Measurements from ENCODE around the gene ZNF275. TPM values are rescaled to one million over a fixed set of nuclear protein-coding genes. Genes with fewer than 3 reads are reported as not detected.
A peak's percentile ranks its signal among the peaks of the same experiment; 100 is the strongest.
"Not testable (repeated sequence)": the region's sequence is repeated elsewhere in the genome, so short reads cannot be mapped to it uniquely, and the experiment has no call there.

Gene ZNF275
- total and polyA plus RNA-seq, 2 of the 8 experiments (the other 6 are each of a cell fraction or from before 2014, with no cell fraction given) = 8.2 to 9.1 TPM

- H3K23ac ChIP-seq (ENCODE audit: insufficient read length); H2BK5ac ChIP-seq (ENCODE audit: low read depth, low read length); H3K27ac ChIP-seq (ENCODE audit: low read depth, low read length); H4K5ac ChIP-seq (ENCODE audit: insufficient read length, low read depth, low read length); H3K79me1 ChIP-seq (ENCODE audit: low read depth, low read length); H3K4me3 ChIP-seq (ENCODE audit: extremely low read depth in 1 of 4, insufficient read depth in 2 of 4, low read depth in 3 of 4, low read length in 4 of 4); H2BK120ac ChIP-seq (replicated peaks; ENCODE audit: low read depth, low read length); H3K18ac ChIP-seq (ENCODE audit: extremely low read depth, low read length); H3K79me2 ChIP-seq (ENCODE audit: control insufficient read depth in 1 of 2, insufficient read depth in 2 of 2, low read length in 2 of 2); H3K56ac ChIP-seq (replicated peaks; ENCODE audit: insufficient read length, low read depth, low read length); H2BK15ac ChIP-seq (ENCODE audit: low read length); H3K4me2 ChIP-seq (ENCODE audit: insufficient read depth in 1 of 2, low read depth in 2 of 2, low read length in 2 of 2); H2BK12ac ChIP-seq (ENCODE audit: low read depth, low read length); H3K4me1 ChIP-seq (replicated peaks in 1 of 4; ENCODE audit: control insufficient read depth in 3 of 4, insufficient read depth in 4 of 4, low read length in 3 of 4); H3K14ac ChIP-seq (ENCODE audit: insufficient read length); H3K9ac ChIP-seq (replicated peaks in 1 of 4; ENCODE audit: extremely low read depth in 1 of 4, low read depth in 3 of 4, low read length in 3 of 4); H4K8ac ChIP-seq (ENCODE audit: extremely low read depth, insufficient read depth, low read length); CTCF ChIA-PET (ENCODE audit: partially characterized antibody); H2BK20ac ChIP-seq (ENCODE audit: low read length); H2AFZ ChIP-seq (ENCODE audit: low read length); H3K9me3 ChIP-seq (ENCODE audit: insufficient read depth in 2 of 2, low read depth in 1 of 2, low read length in 1 of 2); H3K36me3 ChIP-seq (ENCODE audit: control insufficient read depth in 2 of 4, insufficient read depth in 4 of 4, low read length in 3 of 4); POLR2A ChIA-PET (ENCODE audit: partially characterized antibody); H3K4ac ChIP-seq (replicated peaks; ENCODE audit: insufficient read length, low read depth, low read length); H3K23me2 ChIP-seq (ENCODE audit: low read depth, low read length); H4K91ac ChIP-seq (replicated peaks; ENCODE audit: insufficient read length, low read length); H2AK5ac ChIP-seq (ENCODE audit: low read depth, low read length); DNase-seq (ENCODE audit: low read depth in 1 of 2, low spot score in 2 of 2); H3K27me3 ChIP-seq (replicated peaks in 1 of 4; ENCODE audit: control insufficient read depth in 3 of 4, extremely low read depth in 1 of 4, insufficient read depth in 3 of 4, low read length in 3 of 4); H4K20me1 ChIP-seq (replicated peaks in 1 of 2; ENCODE audit: control insufficient read depth in 1 of 2, insufficient read depth in 2 of 2, low read length in 2 of 2): not testable (repeated sequence)
- peak; percentile 88 for FAIRE-seq
- WGBS, 2 experiments (ENCODE audit: extremely low coverage in 1 of 2, insufficient coverage in 1 of 2, insufficient read length in 1 of 2, insufficient replicate concordance in 2 of 2, low coverage in 1 of 2, low lambda C conversion rate in 2 of 2, missing lambda C conversion rate in 1 of 2) = no CpG with 5 or more reads among the region's 8 CpGs
Measured at GRCh38 chrX:153285678-153286077, 48.3 kb upstream of the ZNF275 start.

DNA sequence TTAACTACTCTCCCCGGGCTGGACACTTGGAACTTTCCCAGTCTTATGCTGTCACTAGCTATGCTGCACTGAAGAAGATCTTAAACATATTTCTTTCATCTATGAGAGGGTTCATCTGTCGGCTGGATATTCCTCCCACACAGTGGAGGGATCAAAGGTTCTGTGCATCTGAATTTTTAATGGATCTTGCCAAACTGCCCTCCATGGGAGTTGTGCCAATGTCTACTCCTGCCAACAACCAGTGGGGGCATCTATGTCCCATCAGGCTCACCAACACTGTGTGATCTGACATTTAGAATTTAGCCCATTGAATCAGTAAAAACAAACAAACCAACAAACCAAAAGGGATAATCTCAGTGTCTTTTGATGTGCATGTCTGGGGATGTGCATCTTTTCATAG, 45.1 kb upstream of the ZNF275 start:
- H2BK12ac ChIP-seq (ENCODE audit: low read depth, low read length); H4K8ac ChIP-seq (ENCODE audit: extremely low read depth, insufficient read depth, low read length); H3K9me3 ChIP-seq (ENCODE audit: insufficient read depth in 2 of 2, low read depth in 1 of 2, low read length in 1 of 2); H2BK120ac ChIP-seq (replicated peaks; ENCODE audit: low read depth, low read length); H3K4ac ChIP-seq (replicated peaks; ENCODE audit: insufficient read length, low read depth, low read length); H2AK5ac ChIP-seq (ENCODE audit: low read depth, low read length); H3K18ac ChIP-seq (ENCODE audit: extremely low read depth, low read length); H4K5ac ChIP-seq (ENCODE audit: insufficient read length, low read depth, low read length); H2BK15ac ChIP-seq (ENCODE audit: low read length); H3K4me2 ChIP-seq (ENCODE audit: insufficient read depth in 1 of 2, low read depth in 2 of 2, low read length in 2 of 2); H4K20me1 ChIP-seq (replicated peaks in 1 of 2; ENCODE audit: control insufficient read depth in 1 of 2, insufficient read depth in 2 of 2, low read length in 2 of 2); H2BK5ac ChIP-seq (ENCODE audit: low read depth, low read length); CTCF ChIA-PET (ENCODE audit: partially characterized antibody); H3K9ac ChIP-seq (replicated peaks in 1 of 4; ENCODE audit: extremely low read depth in 1 of 4, low read depth in 3 of 4, low read length in 3 of 4); H3K36me3 ChIP-seq (ENCODE audit: control insufficient read depth in 2 of 4, insufficient read depth in 4 of 4, low read length in 3 of 4); H3K79me2 ChIP-seq (ENCODE audit: control insufficient read depth in 1 of 2, insufficient read depth in 2 of 2, low read length in 2 of 2); H3K4me3 ChIP-seq (ENCODE audit: extremely low read depth in 1 of 4, insufficient read depth in 2 of 4, low read depth in 3 of 4, low read length in 4 of 4); H3K23ac ChIP-seq (ENCODE audit: insufficient read length); H3K79me1 ChIP-seq (ENCODE audit: low read depth, low read length); DNase-seq (ENCODE audit: low read depth in 1 of 2, low spot score in 2 of 2); H2BK20ac ChIP-seq (ENCODE audit: low read length); H3K14ac ChIP-seq (ENCODE audit: insufficient read length); H3K23me2 ChIP-seq (ENCODE audit: low read depth, low read length); H3K27ac ChIP-seq (ENCODE audit: low read depth, low read length); H3K56ac ChIP-seq (replicated peaks; ENCODE audit: insufficient read length, low read depth, low read length); H2AFZ ChIP-seq (ENCODE audit: low read length); H4K91ac ChIP-seq (replicated peaks; ENCODE audit: insufficient read length, low read length); POLR2A ChIA-PET (ENCODE audit: partially characterized antibody); H3K4me1 ChIP-seq (replicated peaks in 1 of 4; ENCODE audit: control insufficient read depth in 3 of 4, insufficient read depth in 4 of 4, low read length in 3 of 4); H3K27me3 ChIP-seq (replicated peaks in 1 of 4; ENCODE audit: control insufficient read depth in 3 of 4, extremely low read depth in 1 of 4, insufficient read depth in 3 of 4, low read length in 3 of 4); FAIRE-seq: not testable (repeated sequence)
- no CpG with 5 or more reads among the region's 2 CpGs for WGBS, 2 experiments (ENCODE audit: extremely low coverage in 1 of 2, insufficient coverage in 1 of 2, insufficient read length in 1 of 2, insufficient replicate concordance in 2 of 2, low coverage in 1 of 2, low lambda C conversion rate in 2 of 2, missing lambda C conversion rate in 1 of 2)

Data from H1 (cell line).